HG03139 (cell line): ENCODE measurements around the gene SLC47A2.
"Not testable (repeated sequence)": the region's sequence is repeated elsewhere in the genome, so short reads cannot be mapped to it uniquely, and the experiment has no call there.

Source experiments
- ATAC-seq: cut with Tn5 transposase; IDR thresholded peaks from one replicate; pipeline ENCODE4 v1.9.1; 2021; ENCODE audit not compliant: unreplicated experiment

The SLC47A2 gene, protein sequence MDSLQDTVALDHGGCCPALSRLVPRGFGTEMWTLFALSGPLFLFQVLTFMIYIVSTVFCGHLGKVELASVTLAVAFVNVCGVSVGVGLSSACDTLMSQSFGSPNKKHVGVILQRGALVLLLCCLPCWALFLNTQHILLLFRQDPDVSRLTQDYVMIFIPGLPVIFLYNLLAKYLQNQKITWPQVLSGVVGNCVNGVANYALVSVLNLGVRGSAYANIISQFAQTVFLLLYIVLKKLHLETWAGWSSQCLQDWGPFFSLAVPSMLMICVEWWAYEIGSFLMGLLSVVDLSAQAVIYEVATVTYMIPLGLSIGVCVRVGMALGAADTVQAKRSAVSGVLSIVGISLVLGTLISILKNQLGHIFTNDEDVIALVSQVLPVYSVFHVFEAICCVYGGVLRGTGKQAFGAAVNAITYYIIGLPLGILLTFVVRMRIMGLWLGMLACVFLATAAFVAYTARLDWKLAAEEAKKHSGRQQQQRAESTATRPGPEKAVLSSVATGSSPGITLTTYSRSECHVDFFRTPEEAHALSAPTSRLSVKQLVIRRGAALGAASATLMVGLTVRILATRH

DNA sequence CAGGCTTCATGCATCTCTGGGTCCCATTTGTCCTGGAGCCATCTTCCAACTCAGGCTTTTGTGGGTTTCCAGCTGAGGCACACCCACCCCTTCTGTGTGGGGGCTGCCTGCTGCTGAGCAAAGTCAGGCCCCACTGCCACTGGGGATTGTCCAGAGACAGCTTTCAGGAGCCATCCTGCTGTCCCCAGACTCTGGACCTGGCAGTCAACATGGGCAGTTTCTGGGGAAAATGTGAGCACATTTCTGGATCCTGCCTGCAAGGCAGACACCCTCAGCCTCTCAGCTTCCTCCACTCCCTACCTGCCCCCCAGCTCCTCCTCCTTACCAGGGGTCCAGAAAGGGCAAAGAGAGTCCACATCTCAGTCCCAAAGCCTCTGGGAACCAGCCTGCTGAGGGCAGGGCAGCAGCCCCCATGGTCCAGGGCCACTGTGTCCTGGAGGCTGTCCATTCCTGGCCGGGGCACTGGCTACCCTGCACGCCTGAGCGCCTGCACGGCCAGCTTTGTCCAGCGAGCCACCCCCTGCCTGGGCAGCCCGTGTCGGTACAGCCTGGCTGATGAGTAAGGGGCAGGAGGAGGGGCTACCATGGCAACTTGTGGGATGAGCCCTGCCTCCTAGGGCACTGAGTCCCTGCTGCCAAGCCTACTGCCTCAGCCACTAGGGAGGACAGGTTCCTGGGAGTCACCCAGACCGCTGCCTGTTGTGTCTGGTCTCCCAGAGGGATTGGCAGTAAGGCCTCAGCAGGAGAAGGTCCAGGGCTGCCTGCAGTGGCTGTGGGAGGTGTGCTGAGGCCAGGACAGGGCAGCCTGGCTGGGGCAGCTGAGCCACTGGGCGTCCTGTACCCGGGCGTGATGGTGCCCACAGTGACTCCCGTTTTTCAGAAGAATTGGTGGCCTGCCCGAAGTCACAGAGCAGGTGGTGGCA is at the start of gene SLC47A2:
TSS of gene SLC47A2 (minus strand) at position 477 of the 923 bp plus-strand sequence. CDS start at position 448, 29 bp downstream.
- no peak for ATAC-seq

DNA sequence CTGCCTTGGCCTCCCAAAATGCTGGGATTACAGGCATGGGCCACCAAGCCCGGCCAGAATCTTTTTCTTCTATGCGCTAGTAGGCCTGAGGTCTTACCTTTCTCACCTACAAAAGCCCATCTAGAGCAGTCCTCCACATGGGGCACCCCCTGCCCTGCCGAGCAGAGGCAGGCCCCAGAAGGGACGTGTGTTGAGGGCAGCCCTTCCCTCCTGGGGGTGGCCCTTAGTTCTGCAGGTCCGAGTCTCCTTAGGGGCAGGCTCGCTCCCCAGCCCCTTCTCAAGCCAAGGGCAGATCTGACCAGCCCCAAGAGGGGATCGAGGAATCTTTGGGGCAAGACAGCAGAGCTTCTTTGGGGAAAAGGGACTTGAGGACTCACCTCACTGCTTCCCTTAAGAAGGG is 49.6 kb upstream of the SLC47A2 start:
- no peak for ATAC-seq

DNA sequence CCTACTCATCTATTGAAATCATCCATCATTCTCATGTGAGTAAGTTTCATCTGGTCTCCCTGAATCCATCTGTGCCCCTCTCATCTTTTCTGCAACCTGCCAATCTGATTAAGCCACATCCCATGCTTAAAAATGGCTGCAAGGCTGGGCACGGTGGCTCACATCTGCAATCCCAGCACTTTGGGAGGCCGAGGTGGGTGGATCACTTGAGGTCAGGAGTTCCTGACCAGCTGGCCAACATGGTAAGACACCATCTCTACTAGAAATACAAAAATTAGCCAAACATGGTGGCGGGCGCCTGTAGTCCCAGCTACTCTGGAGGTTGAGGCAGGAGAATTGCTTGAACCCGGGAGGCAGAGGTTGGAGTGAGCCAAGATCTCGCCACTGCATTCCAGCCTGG is 47.6 kb upstream of the SLC47A2 start:
- not testable (repeated sequence) for ATAC-seq

DNA sequence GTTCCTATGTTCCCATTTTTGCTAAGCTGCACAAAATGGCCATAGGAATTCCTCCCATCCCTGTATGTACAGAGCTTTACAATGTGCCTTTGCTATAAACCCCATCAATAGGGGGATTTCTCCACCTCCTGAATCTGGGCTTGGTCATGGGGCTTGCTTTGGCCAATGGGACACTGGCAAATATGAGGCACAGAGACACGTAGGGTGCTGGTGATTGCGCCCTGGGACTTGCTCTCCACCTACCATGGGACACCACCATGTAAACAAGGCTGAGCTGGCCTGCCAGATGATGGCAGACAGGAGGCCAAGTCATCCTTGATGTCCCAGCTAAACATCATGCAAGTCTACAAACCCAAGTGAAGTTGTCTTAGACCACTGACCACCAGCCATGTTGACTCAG is 47.0 kb upstream of the SLC47A2 start:
- ATAC-seq = no peak

DNA sequence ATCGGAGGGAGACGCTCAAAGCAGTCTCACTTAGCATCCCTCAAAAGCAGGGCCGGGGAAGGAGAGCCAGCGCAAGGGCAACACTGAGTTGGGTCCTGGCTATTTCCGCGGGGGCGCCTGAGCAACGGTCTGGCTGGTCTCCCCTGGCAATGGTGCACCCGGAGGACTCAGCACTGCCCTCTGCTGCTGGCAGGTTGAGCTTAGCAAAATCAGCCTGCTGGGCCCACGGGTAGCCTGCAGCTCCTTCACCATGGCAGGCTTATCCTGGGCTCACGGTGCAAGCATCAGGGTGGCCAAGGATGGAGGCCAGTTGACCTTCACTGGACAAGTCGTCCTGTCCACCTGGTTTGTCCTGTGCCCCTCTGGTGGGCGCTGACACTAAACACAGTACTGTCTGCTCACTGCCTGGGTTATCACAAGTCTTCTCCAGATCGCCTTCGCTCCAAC is 46.2 kb upstream of the SLC47A2 start:
- no peak for ATAC-seq

DNA sequence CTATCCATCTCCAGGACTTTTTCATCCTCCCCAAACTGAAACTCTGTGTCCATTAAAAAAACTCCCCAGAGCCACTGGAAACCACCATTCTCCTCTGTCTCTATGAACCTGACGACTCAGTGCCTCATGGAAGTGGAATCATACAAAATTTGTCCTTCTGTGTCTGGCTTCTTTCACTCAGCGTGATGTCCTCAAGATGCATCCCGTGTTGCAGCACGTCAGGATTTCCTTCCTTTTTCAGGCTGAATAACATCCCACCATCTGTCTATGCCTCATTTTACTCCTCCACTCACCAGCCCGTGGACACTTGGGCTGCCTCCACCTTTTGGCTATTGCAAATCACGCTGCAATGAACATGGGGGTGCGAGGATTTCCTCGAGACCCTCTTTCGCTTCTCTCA is 44.4 kb upstream of the SLC47A2 start:
- ATAC-seq = no peak

DNA sequence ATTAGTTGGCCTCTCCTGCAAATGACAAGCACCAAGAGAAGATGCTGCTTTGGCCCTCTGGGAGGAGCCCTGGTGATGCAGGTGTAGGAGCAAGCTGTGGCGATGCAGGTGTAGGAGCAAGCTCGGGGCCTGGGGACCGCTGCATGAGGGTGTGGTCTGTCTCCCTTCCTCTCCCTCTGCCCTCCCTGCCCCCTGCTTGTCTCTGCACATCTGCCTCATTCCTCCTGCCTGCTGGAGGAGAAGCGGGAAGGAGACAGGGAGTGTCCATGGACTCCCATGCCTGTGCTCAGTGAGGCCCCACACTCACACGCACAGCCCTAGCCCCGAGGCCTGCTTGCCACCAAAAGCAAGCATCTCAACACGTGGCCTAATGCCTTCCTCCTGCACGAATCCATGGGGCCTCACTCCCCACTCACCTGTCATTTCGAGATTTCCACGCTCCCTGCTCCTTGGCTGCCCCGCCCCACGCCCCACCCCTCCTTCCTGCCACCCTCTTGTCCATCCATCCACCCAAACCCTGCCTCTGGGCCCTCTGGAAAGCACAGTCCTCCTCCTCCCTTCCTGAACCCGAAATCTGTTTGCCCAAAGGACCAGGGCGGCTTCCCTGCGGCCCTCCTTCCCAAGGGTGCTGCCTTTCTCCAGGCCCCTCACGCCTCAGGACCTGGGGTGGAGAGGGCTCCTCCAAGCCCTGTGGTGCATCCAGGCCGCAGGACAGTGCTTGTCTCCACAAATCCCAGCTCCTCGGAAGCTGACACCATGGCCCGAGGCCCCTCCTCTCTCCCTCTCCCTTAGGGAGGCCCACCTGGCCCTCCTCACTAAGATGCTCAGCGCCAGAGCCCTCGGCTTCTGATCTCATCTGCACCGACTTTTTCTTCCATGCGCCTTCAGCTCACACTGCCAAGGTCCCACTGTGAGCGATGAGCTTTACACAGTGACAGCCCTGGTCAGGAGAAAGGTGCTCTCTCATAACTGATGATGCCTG is 43.5 kb upstream of the SLC47A2 start:
- no peak for ATAC-seq

DNA sequence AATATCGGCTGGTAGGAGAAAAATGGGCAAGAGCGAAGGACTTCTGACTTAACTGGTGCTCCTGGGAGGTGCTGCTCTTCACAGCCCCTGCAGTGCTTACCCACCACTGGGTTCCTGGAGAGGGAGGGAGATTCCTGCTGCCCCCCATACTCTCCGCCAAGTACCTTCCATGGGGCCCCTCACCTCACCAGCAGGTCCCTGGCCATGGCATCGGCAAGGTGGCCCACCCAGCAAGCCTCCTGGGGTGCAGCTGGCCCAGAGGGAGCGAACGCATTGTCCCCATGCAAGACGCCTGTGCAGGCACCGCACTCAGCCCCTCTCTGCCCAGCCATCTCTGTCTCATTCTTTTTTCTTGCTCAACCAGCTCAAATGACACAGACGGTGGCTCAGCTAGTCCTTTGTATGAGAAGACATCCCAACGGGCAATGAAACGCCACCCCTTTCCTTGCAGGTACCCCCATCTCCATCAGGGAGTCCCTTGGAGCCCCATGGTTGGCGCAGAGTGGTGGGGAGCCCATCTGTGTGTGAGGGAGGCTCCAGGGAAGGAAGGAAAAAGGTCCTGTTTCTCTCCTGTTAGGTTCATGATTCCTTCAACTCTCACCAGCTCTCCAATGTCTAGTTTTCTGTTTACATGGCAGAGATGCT is 41.3 kb upstream of the SLC47A2 start:
- ATAC-seq = no peak

DNA sequence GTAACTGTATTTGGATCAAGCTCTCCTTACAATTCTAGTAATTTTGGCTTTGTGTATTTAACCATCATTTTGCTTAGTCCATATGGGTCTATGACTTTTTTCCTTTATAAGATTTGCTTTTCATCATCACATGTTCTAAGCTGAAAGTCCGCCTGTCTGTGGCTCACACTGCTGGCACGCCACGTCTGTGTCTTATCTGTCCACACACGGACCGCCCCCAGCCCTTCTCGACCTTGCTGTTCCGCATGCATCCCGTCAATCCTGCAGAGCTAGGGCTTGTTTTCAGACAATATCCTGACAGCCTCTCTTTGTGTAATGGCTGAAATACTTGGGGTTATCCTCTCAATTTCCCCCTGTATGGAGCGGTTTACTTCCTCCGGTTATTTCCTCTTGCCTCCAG is 40.2 kb upstream of the SLC47A2 start:
- no peak for ATAC-seq

DNA sequence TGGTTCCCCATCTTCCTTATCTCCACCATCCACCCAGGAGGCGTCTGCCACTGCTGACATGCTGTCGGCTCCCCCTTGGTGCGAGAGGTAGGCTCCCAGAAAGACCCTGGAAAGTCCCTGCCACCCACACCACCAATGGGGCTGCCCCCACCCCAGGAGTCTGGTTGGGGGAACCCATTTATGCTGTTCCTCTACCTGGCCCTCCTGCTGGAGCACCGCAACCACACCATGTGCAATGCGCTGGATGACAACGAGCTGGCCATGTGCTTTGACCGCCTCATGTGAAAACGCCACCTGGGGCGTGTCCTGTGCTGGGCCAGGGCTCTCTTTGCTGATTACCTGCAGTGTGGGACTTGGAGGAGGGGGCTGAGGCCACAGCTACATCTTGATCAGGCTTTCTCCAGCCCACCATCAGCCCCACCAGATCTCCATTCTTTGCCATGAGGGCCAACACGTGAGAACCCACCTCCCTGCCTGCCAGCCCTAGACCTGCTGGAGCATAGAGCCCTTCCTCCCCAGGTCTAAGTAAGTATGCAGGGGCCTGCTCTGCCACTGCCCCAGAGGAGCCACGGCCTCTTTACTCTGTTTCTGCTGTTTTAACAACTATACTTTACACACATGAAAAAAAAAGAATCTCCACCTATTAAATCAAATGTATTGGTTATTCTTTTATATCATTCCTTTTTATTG is 39.6 kb upstream of the SLC47A2 start:
- ATAC-seq = no peak

DNA sequence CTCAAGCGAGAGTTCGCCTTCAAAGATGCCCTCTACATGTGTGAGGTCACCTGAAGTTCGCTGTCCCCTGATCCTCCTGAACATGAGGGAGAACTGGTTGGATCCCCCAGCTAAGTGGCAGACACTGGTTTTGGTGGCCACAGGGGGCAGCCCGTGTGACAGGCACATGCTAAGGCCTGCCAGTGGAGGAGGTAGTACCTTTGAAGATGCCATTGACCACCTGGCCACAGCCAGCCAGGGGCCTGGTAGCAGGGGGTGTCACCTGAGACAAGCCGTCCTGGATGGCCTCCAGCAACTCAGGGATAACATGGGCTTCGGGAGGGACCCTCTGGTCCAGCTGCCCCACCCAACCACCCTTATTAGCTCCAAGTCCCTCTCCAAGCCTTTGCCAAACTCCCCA is 39.0 kb upstream of the SLC47A2 start:
- no peak for ATAC-seq

DNA sequence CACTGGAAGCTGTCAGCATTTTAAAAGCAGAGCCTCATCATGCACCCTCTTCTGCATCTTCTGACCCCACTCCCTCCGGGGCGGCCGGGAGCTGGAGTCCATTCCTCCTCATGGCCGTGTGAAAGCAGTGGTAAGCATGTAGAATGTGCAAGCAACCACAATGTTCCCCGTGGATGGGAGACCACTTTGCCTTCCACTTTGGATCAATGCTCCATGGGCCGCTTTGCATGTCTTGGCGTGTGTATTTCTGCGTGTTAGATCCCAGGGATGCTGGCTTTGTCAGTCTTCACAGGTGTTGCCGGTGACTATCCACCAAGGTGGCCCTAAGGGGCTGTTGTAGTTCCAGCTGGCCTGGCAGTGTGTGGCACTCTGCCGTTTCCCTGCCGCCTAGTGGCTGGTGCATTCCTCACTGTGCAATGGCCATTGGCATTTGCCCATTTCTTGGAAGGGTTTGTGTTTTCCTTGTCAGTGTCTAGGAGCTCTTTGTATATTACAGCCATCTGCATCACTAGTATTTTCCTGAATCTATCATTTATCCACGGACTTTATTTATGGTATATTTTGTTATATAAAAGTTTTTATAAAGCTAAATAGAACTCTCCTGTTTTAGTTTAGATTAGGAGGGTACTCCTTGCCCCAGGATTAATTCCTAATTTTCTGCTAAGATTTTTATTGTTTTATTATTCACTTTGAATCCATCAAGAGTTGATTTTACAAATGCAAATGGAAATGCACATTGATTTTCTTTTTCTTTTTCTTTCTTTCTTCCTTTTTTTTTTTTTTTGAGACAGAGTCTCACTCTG is 37.5 kb upstream of the SLC47A2 start:
- no peak for ATAC-seq

DNA sequence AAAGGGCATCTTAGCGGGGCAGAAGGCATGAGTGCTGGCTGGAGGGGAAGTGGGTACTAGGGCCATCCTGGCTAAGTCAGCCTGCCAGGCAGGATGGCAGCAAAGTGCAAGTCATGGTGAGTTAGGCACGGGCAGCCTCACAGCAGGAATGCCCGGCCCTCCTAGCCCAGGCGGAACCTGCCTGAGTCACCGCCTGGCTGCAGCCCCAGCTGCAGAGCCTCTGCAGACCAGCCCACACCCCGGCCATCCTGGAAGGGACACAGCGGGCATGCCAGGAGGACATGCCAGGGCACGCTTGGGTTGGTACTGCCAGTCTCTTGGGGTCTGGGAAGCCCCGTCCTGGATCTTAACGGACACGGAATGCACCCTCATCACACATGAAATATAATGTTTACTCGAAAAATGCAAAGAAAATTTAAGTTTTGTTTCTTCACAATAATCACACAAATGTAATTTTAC is 36.7 kb upstream of the SLC47A2 start:
- no peak for ATAC-seq

DNA sequence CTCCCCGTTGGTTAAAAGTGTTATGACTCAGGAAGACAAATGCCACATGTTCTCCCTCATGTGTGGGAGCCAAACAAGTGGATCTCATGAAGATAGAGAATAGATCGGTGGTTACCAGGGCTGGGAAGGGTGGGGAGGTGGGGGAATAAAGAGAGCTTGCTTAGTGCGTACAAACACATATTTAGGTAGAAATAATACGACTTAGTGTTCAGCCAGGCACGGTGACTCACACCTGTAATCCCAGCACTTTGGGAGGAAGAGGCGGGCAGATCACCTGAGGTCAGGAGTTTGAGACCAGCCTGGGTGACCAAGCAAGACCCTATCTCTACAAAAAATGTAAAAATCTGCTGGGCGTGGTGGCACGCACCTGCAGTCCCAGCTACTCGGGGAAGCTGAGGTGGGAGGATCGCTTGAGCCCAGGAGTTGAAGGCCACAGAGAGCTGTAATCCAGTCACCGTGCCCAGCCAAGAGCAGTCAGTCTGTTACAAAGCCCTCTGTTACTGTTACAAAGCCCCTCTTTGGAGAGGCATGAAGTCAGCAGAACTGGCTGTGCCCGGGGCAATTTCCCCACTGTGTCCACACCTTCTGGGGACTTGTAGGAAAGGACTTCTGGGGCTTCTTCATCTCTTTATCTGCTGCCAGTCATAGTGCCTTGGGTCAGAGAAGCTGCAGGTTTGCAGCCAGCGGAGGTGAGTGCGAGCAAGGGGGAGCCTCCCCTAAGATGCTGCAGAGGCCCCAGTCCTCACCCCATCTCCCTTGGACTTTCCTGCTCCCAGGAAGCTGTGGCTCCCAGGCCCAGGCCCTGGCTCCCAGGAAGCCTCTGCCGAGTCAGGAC is 36.0 kb upstream of the SLC47A2 start:
- no peak for ATAC-seq

DNA sequence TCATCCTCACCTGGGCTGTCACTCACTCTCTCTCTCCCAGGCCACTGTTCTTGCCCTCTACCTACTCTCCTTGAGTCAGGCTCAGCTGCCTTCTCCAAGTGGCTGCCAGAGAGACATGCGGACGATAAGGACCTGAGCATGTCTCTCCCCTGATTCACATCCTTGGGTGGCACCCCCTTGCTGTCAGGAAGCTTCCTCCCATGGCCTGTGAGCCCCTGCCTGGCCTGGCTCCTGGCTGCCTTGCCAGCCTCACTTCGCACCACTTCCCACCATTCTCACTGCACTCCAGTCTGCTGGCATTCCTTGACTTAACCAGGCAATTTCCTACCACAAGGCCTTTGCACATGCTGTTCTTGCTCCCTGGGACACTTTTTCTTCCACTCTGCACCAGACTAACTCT is 34.5 kb upstream of the SLC47A2 start:
- no peak for ATAC-seq

DNA sequence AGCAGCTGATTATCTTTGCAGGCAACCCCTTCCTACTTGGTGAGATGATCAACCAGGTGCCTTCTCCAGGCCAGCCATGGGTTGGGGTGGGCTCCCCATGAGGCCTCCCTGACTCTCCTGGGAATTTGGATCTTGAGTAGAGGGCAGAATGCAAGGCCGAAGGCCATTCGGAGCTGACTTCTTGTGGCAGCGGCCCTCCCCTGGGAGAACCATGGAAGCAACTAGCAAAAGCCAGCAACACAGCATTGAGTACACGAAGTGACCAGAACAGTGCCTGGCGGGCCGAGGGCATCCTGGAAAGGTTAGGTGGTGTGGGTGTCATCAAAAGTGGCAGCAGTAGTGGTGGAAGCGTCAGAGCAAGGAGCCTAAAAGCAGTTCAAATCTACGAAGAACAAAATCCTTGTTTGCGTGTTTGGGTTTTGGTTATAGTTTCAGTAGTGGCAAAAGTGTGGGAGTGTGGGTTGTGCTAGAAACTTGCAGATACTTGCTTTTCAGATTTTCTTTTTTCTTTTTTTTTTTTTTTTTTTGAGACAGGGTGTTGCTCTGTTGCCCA is 33.7 kb upstream of the SLC47A2 start:
- ATAC-seq = no peak

DNA sequence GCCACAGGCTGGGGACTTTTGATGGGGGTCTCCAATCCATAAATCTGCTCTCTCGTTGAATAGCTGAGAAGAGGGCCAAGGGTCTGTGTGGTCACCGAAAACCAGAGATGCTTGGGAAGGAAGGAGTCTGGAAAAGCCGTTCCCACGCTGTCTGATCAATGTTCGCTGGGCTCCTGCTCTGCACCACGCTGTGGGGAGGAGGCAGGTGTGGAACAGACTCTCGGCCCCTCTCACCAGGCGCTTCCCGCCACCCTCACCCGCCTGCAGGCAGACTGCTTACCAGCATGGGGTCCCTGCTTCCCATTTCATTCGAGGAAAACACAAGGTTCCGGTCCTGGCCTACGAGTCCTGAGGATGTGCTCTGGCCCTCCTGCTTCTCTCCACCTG is 32.4 kb upstream of the SLC47A2 start:
- ATAC-seq = no peak
